SK-N-SH treated with all-trans-retinoic acid at 6 μM for 48 hours (cell line): ENCODE measurements around the gene ZDHHC8.

Experiments used
- ATAC-seq: fragments of 200-7000 bp; cut with Tn5 transposase; 3 replicates; pipeline ENCODE4 v1.9.1; 2020; ENCODE audit warnings: mild to moderate bottlenecking, moderate library complexity
- ARNTL ChIP-seq: fragments of 450-650 bp; formaldehyde crosslinking; IDR thresholded peaks from 2 replicates; pipeline ENCODE4 v1.5.0; 2020; ENCODE audit warnings: low read depth, mild to moderate bottlenecking, moderate library complexity, borderline replicate concordance
- BACH2 ChIP-seq: fragments of 250-450 bp; sonication (Bioruptor Pico); IDR thresholded peaks from 2 replicates; pipeline ENCODE4 v1.9.0; 2021; ENCODE audit warnings: mild to moderate bottlenecking, borderline replicate concordance
- CSDC2 ChIP-seq: fragments of 250-450 bp; sonication (Bioruptor Pico); IDR thresholded peaks from 2 replicates; pipeline ENCODE4 v1.5.0; 2020; ENCODE audit warnings: mild to moderate bottlenecking, moderate library complexity
- ESRRG ChIP-seq: fragments of 250-450 bp; sonication (Bioruptor Pico); IDR thresholded peaks from 2 replicates; pipeline ENCODE4 v1.6.1; 2021; ENCODE audit warnings: mild to moderate bottlenecking
- GLIS3 ChIP-seq: fragments of 250-450 bp; sonication (Bioruptor Pico); IDR thresholded peaks from 2 replicates; pipeline ENCODE4 v1.5.0; 2020; ENCODE audit warnings: mild to moderate bottlenecking, moderate library complexity
- OSR1 ChIP-seq: fragments of 250-450 bp; sonication (Bioruptor Pico); IDR thresholded peaks from 2 replicates; pipeline ENCODE4 v1.8.0; 2022; ENCODE audit warnings: moderate library complexity, mild to moderate bottlenecking, inconsistent platforms
- PPARA ChIP-seq: fragments of 250-450 bp; sonication (Bioruptor Pico); IDR thresholded peaks from 2 replicates; pipeline ENCODE4 v1.5.0; 2020; ENCODE audit warnings: mild to moderate bottlenecking, borderline replicate concordance
- RARB ChIP-seq: fragments of 250-450 bp; sonication (Bioruptor Pico); IDR thresholded peaks from 2 replicates; pipeline ENCODE4 v1.8.0; 2021; ENCODE audit warnings: mild to moderate bottlenecking, moderate library complexity
- SNAI2 ChIP-seq: fragments of 250-450 bp; sonication (Bioruptor Pico); IDR thresholded peaks from 2 replicates; pipeline ENCODE4 v1.5.0; 2020; ENCODE audit warnings: mild to moderate bottlenecking, moderate library complexity
- TCF4 ChIP-seq: fragments of 250-450 bp; sonication (Bioruptor Pico); IDR thresholded peaks from 2 replicates; pipeline ENCODE4 v1.8.0; 2021; ENCODE audit warnings: mild to moderate bottlenecking, moderate library complexity, borderline replicate concordance
- TOX ChIP-seq: fragments of 250-450 bp; sonication (Bioruptor Pico); IDR thresholded peaks from 2 replicates; pipeline ENCODE4 v1.8.0; 2021; ENCODE audit warnings: mild to moderate bottlenecking, moderate library complexity, borderline replicate concordance
- ZC3H10 ChIP-seq: fragments of 250-450 bp; sonication (Bioruptor Pico); IDR thresholded peaks from 2 replicates; pipeline ENCODE4 v1.5.1; 2021; ENCODE audit warnings: mild to moderate bottlenecking, moderate library complexity
- ZFP3 ChIP-seq: fragments of 250-450 bp; sonication (Bioruptor Pico); IDR thresholded peaks from 2 replicates; pipeline ENCODE4 v1.5.0; 2020; ENCODE audit warnings: mild to moderate bottlenecking, moderate library complexity
- ZFP30 ChIP-seq: fragments of 450-650 bp; formaldehyde crosslinking; IDR thresholded peaks from 2 replicates; pipeline ENCODE4 v1.5.0; 2022; ENCODE audit warnings: mild to moderate bottlenecking, moderate library complexity
- ZNF565 ChIP-seq: fragments of 450-650 bp; formaldehyde crosslinking; conservative IDR thresholded peaks from 2 replicates; pipeline ENCODE4 v1.5.0; 2020; ENCODE audit warnings: low read depth, mild to moderate bottlenecking, moderate library complexity
- ZNF70 ChIP-seq: fragments of 450-650 bp; formaldehyde crosslinking; IDR thresholded peaks from 2 replicates; pipeline ENCODE4 v1.5.0; 2020; ENCODE audit warnings: mild to moderate bottlenecking, moderate library complexity
- ZNF8 ChIP-seq: fragments of 450-650 bp; formaldehyde crosslinking; IDR thresholded peaks from 2 replicates; pipeline ENCODE4 v1.5.0; 2020; ENCODE audit warnings: mild to moderate bottlenecking, moderate library complexity
- TF ChIP-seq, protein P1 (sequence below): fragments of 250-450 bp; sonication (Bioruptor Pico); IDR thresholded peaks from 2 replicates; pipeline ENCODE4 v1.5.1; 2020; ENCODE audit warnings: low read depth, mild to moderate bottlenecking, moderate library complexity
- TF ChIP-seq, protein P2 (sequence below): fragments of 250-450 bp; sonication (Bioruptor Pico); IDR thresholded peaks from 2 replicates; pipeline ENCODE4 v1.8.0; 2020; ENCODE audit warnings: mild to moderate bottlenecking, moderate library complexity, borderline replicate concordance
- TF ChIP-seq, protein P3 (sequence below): fragments of 250-450 bp; sonication (Bioruptor Pico); IDR thresholded peaks from 2 replicates; pipeline ENCODE4 v1.5.1; 2021; ENCODE audit warnings: mild to moderate bottlenecking, moderate library complexity
- TF ChIP-seq, protein P4 (sequence below): fragments of 250-450 bp; sonication (Bioruptor Pico); IDR thresholded peaks from 2 replicates; pipeline ENCODE4 v1.5.0; 2020; ENCODE audit warnings: mild to moderate bottlenecking, moderate library complexity

ZDHHC8 gene

DNA sequence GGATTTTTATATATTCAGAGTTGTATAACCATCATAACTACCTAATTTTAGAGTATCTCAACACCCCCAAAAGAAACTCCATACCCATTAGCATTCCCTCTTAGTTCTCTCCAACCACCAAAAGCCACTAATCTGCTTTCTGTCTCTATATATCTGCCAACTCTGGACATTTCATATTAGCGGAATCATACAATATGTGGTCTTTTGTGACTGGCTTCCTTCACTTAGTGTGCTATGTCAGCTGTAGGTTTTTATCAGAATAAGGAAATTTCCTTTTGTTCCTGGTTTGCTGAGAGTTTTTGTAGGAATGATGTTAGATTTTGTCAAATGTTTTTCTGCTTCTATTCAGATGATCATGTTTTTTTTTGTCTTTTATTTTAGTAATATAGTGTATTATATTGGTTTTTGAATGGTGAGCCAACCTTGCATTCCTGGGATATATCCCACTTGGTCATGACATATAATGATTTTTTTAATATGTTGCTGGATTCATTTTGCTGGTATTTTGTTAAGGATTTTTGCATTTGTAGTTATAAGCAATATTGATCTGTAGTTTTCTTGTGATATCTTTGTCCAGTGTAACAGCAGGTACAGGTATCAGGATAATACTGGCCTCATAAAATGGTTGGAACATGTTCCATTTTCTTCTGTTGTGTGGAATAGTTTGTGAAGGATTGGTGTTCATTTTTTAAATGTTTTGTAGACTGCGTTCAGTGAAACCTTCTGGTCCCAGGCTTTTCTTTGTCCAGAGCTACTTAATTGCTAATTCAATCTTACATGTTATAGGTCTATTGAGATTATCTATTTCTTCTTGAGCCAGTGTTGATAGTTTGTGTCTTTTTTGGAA lies 34.8 kb upstream of the ZDHHC8 start:
- TF ChIP-seq OSR1 (no peak), TOX (no peak), BACH2 (CRISPR knock-in tag) (no peak), ZC3H10 (no peak), ARNTL (CRISPR knock-in tag) (no peak), ZFP3 (CRISPR knock-in tag) (no peak), SNAI2 (CRISPR knock-in tag) (no peak), PPARA (CRISPR knock-in tag) (no peak), ZFP30 (CRISPR knock-in tag) (no peak), GLIS3 (CRISPR knock-in tag) (no peak), CSDC2 (CRISPR knock-in tag) (no peak)
- TF ChIP-seq, all 23 proteins: peak for 0
- ATAC-seq = no peak

DNA sequence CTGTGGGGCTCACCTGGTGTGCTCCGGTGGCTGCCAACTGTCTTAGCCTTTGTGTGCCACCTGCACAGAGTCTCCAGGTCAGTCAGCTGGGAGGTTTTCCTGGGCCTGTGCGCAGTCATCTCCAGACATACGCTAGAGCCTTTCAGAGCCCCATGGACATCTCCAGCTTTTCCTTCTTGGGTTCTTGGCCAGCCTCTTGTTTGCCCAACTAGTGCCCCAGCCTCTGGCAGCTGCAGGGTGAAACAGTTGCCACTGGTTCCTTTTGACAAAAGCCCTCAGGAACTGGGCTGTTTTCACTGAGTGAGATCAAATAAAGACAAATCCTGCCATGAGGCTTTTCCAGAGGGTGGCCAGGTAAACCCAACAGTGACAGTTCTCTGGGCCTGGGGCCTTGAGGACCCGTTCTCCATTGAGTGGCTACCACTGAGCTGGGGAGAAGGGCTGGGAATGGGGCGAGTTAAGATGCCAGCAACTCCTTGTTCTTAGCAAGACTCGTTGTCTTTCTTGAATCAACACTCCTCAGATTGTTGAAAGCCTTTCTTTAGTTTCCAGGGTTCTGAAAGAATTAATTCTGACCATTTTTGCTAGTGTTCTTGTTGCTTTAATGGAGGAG lies 32.4 kb upstream of the ZDHHC8 start:
- no peak for TF ChIP-seq TOX
- TF ChIP-seq ZNF70 (CRISPR knock-in tag) = no peak
- no peak for TF ChIP-seq ZFP3 (CRISPR knock-in tag)
- TF ChIP-seq, protein P1, sequence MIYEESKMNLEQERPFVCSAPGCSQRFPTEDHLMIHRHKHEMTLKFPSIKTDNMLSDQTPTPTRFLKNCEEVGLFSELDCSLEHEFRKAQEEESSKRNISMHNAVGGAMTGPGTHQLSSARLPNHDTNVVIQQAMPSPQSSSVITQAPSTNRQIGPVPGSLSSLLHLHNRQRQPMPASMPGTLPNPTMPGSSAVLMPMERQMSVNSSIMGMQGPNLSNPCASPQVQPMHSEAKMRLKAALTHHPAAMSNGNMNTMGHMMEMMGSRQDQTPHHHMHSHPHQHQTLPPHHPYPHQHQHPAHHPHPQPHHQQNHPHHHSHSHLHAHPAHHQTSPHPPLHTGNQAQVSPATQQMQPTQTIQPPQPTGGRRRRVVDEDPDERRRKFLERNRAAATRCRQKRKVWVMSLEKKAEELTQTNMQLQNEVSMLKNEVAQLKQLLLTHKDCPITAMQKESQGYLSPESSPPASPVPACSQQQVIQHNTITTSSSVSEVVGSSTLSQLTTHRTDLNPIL = no peak
- TF ChIP-seq ARNTL (CRISPR knock-in tag) = no peak
- TF ChIP-seq, protein P2, sequence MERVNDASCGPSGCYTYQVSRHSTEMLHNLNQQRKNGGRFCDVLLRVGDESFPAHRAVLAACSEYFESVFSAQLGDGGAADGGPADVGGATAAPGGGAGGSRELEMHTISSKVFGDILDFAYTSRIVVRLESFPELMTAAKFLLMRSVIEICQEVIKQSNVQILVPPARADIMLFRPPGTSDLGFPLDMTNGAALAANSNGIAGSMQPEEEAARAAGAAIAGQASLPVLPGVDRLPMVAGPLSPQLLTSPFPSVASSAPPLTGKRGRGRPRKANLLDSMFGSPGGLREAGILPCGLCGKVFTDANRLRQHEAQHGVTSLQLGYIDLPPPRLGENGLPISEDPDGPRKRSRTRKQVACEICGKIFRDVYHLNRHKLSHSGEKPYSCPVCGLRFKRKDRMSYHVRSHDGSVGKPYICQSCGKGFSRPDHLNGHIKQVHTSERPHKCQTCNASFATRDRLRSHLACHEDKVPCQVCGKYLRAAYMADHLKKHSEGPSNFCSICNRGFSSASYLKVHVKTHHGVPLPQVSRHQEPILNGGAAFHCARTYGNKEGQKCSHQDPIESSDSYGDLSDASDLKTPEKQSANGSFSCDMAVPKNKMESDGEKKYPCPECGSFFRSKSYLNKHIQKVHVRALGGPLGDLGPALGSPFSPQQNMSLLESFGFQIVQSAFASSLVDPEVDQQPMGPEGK (CRISPR knock-in tag) = no peak
- no peak for TF ChIP-seq ESRRG (CRISPR knock-in tag)
- no peak for TF ChIP-seq BACH2 (CRISPR knock-in tag)
- TF ChIP-seq ZC3H10 = no peak
- TF ChIP-seq RARB (CRISPR knock-in tag) = no peak
- no peak for TF ChIP-seq ZNF8 (CRISPR knock-in tag)
- TF ChIP-seq, all 23 proteins: peak for 0
- ATAC-seq = no peak

DNA sequence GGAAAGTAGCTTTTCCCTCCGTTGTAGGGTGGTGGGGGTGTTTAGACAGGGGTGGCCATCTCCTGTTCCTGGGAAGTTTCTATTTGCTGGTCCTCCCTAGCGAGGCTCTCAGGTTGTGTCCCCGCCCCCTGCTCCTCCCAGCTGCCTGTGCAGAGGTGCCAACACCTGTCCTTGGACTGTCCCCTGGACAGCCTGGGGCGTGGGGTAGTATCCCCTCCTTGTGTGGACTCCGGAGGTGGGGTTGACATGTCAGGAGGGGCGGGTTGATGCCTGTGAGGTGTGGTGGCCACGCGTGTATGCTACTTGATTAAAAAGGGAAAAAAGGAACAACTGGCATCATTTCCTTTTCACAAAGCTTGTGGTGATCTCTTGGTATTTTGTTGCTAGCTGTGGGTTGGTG lies 30.0 kb upstream of the ZDHHC8 start:
- ATAC-seq = no peak
- TF ChIP-seq ZNF8 (CRISPR knock-in tag) = no peak
- TF ChIP-seq ARNTL (CRISPR knock-in tag) = no peak
- no peak for TF ChIP-seq TCF4
- no peak for TF ChIP-seq PPARA (CRISPR knock-in tag)
- TF ChIP-seq RARB (CRISPR knock-in tag) = no peak
- TF ChIP-seq, protein P2 (CRISPR knock-in tag) = no peak
- no peak for TF ChIP-seq ZC3H10
- TF ChIP-seq, protein P3, sequence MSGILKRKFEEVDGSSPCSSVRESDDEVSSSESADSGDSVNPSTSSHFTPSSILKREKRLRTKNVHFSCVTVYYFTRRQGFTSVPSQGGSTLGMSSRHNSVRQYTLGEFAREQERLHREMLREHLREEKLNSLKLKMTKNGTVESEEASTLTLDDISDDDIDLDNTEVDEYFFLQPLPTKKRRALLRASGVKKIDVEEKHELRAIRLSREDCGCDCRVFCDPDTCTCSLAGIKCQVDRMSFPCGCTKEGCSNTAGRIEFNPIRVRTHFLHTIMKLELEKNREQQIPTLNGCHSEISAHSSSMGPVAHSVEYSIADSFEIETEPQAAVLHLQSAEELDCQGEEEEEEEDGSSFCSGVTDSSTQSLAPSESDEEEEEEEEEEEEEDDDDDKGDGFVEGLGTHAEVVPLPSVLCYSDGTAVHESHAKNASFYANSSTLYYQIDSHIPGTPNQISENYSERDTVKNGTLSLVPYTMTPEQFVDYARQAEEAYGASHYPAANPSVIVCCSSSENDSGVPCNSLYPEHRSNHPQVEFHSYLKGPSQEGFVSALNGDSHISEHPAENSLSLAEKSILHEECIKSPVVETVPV (CRISPR knock-in tag) = no peak
- no peak for TF ChIP-seq ZNF70 (CRISPR knock-in tag)
- no peak for TF ChIP-seq TOX
- no peak for TF ChIP-seq CSDC2 (CRISPR knock-in tag)
- TF ChIP-seq, protein P4, sequence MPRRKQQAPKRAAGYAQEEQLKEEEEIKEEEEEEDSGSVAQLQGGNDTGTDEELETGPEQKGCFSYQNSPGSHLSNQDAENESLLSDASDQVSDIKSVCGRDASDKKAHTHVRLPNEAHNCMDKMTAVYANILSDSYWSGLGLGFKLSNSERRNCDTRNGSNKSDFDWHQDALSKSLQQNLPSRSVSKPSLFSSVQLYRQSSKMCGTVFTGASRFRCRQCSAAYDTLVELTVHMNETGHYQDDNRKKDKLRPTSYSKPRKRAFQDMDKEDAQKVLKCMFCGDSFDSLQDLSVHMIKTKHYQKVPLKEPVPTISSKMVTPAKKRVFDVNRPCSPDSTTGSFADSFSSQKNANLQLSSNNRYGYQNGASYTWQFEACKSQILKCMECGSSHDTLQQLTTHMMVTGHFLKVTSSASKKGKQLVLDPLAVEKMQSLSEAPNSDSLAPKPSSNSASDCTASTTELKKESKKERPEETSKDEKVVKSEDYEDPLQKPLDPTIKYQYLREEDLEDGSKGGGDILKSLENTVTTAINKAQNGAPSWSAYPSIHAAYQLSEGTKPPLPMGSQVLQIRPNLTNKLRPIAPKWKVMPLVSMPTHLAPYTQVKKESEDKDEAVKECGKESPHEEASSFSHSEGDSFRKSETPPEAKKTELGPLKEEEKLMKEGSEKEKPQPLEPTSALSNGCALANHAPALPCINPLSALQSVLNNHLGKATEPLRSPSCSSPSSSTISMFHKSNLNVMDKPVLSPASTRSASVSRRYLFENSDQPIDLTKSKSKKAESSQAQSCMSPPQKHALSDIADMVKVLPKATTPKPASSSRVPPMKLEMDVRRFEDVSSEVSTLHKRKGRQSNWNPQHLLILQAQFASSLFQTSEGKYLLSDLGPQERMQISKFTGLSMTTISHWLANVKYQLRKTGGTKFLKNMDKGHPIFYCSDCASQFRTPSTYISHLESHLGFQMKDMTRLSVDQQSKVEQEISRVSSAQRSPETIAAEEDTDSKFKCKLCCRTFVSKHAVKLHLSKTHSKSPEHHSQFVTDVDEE (CRISPR knock-in tag) = no peak
- no peak for TF ChIP-seq ESRRG (CRISPR knock-in tag)
- TF ChIP-seq SNAI2 (CRISPR knock-in tag) = no peak
- TF ChIP-seq ZNF565 = no peak
